HCT116 (cell line): ENCODE data around the gene RPL29.

Experiments
- CEBPB ChIP-seq: IDR thresholded peaks from 2 replicates; pipeline ENCODE4 v1.6.1; 2012; ENCODE audit warnings: low read depth
- ELF1 ChIP-seq: IDR thresholded peaks from 2 replicates; pipeline ENCODE4 v1.6.1; 2012; ENCODE audit warnings: low read depth, borderline replicate concordance
- EZH2 ChIP-seq: fragments of 200-600 bp; sonication (generic); IDR thresholded peaks from 2 replicates; pipeline ENCODE4 v1.6.1; 2017; ENCODE audit warnings: antibody characterized with exemption, mixed run types
- EZH2phosphoT487 ChIP-seq: fragments of 200-600 bp; IDR thresholded peaks from 2 replicates; pipeline ENCODE4 v1.6.1; 2018; ENCODE audit warnings: antibody characterized with exemption, borderline replicate concordance
- FOSL1 ChIP-seq: IDR thresholded peaks from 2 replicates; pipeline ENCODE4 v1.6.1; 2012; ENCODE audit warnings: low read depth
- POLR2A ChIP-seq: IDR thresholded peaks from 2 replicates; pipeline ENCODE4 v1.7.0; 2011; ENCODE audit warnings: borderline replicate concordance; ENCODE audit not compliant: insufficient read depth, insufficient read length; ENCODE audit errors: extremely low read depth
- SIN3A ChIP-seq: IDR thresholded peaks from 2 replicates; pipeline ENCODE4 v1.6.1; 2012; ENCODE audit warnings: low read depth
- SP1 ChIP-seq: IDR thresholded peaks from 2 replicates; pipeline ENCODE4 v1.6.1; 2012; ENCODE audit warnings: low read depth
- ZNF274 ChIP-seq: fragments of 200-500 bp; sonication (Bioruptor generic); IDR thresholded peaks from 2 replicates; pipeline ENCODE4 v1.6.1; 2014; ENCODE audit warnings: mild to moderate bottlenecking, low read depth, low read length, inconsistent platforms
- TF ChIP-seq, protein P1 (sequence below), 3 experiments: fragments of 200-600 bp in 1 of 3; sonication (generic) in 1 of 3; IDR thresholded peaks in 2 of 3; conservative IDR thresholded peaks in 1 of 3; 2 replicates each; pipeline ENCODE4 v1.5.1; 2012 to 2017; ENCODE audit warnings: low read depth in 2 of 3, low read length in 2 of 3, antibody characterized with exemption in 1 of 3, borderline replicate concordance in 1 of 3, control low read depth in 1 of 3, mild to moderate bottlenecking in 1 of 3, mixed read lengths in 1 of 3, mixed run types in 1 of 3, moderate library complexity in 1 of 3; ENCODE audit not compliant: insufficient read depth in 1 of 3
- TF ChIP-seq, protein P2 (sequence below): IDR thresholded peaks from 2 replicates; pipeline ENCODE4 v1.6.1; 2012; ENCODE audit warnings: low read depth
- TF ChIP-seq, protein P3 (sequence below): IDR thresholded peaks from 2 replicates; pipeline ENCODE4 v1.6.1; 2012

DNA sequence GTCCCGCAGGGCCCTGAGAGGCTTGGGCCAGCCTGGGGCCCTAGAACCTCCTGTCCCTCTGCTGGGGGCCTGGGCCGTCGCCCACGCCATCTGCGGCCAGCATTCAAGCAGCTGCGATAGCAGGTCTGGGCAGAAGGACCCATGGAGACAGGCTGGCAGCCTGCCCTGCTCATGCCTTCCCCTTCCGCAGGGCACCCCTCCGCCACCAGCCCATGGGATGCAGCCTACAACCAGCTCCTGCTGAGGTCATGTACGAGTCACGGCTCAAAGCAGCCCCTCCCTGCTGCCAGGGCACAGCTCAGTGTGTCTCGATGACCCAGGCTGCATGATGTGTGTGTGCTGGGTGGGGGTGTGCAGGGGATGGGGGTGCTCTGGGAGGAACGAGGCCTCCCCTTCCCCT lies 32.9 kb upstream of the RPL29 start:
- TF ChIP-seq, protein P1, sequence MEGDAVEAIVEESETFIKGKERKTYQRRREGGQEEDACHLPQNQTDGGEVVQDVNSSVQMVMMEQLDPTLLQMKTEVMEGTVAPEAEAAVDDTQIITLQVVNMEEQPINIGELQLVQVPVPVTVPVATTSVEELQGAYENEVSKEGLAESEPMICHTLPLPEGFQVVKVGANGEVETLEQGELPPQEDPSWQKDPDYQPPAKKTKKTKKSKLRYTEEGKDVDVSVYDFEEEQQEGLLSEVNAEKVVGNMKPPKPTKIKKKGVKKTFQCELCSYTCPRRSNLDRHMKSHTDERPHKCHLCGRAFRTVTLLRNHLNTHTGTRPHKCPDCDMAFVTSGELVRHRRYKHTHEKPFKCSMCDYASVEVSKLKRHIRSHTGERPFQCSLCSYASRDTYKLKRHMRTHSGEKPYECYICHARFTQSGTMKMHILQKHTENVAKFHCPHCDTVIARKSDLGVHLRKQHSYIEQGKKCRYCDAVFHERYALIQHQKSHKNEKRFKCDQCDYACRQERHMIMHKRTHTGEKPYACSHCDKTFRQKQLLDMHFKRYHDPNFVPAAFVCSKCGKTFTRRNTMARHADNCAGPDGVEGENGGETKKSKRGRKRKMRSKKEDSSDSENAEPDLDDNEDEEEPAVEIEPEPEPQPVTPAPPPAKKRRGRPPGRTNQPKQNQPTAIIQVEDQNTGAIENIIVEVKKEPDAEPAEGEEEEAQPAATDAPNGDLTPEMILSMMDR (IDR thresholded peaks at IDR 0.05 in 2 of 3, conservative IDR thresholded peaks at IDR 0.05 in 1 of 3; ENCODE audit: borderline replicate concordance in 1 of 3, insufficient read depth in 1 of 3, low read depth in 2 of 3, low read length in 2 of 3): no peak
- TF ChIP-seq CEBPB: no peak
- TF ChIP-seq POLR2A: no peak
- TF ChIP-seq FOSL1: no peak
- TF ChIP-seq SIN3A: no peak
- TF ChIP-seq, protein P2, sequence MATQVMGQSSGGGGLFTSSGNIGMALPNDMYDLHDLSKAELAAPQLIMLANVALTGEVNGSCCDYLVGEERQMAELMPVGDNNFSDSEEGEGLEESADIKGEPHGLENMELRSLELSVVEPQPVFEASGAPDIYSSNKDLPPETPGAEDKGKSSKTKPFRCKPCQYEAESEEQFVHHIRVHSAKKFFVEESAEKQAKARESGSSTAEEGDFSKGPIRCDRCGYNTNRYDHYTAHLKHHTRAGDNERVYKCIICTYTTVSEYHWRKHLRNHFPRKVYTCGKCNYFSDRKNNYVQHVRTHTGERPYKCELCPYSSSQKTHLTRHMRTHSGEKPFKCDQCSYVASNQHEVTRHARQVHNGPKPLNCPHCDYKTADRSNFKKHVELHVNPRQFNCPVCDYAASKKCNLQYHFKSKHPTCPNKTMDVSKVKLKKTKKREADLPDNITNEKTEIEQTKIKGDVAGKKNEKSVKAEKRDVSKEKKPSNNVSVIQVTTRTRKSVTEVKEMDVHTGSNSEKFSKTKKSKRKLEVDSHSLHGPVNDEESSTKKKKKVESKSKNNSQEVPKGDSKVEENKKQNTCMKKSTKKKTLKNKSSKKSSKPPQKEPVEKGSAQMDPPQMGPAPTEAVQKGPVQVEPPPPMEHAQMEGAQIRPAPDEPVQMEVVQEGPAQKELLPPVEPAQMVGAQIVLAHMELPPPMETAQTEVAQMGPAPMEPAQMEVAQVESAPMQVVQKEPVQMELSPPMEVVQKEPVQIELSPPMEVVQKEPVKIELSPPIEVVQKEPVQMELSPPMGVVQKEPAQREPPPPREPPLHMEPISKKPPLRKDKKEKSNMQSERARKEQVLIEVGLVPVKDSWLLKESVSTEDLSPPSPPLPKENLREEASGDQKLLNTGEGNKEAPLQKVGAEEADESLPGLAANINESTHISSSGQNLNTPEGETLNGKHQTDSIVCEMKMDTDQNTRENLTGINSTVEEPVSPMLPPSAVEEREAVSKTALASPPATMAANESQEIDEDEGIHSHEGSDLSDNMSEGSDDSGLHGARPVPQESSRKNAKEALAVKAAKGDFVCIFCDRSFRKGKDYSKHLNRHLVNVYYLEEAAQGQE: no peak
- no peak for TF ChIP-seq ELF1
- no peak for TF ChIP-seq ZNF274
- TF ChIP-seq EZH2phosphoT487: no peak
- TF ChIP-seq, protein P3, sequence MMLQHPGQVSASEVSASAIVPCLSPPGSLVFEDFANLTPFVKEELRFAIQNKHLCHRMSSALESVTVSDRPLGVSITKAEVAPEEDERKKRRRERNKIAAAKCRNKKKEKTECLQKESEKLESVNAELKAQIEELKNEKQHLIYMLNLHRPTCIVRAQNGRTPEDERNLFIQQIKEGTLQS: no peak
- no peak for TF ChIP-seq EZH2
- TF ChIP-seq SP1: no peak
